Memory B cell (primary cell): ENCODE results near the gene PAQR9.

Experiments
- ATAC-seq: fragments of 150-1000 bp; cut with Tn5 transposase; 2 replicates; pipeline ENCODE4 v1.10.0; 2021; ENCODE audit warnings: low read depth, mild to moderate bottlenecking, moderate library complexity
- DNase-seq, 2 donors: peaks; one replicate each; pipeline ENCODE4 v3.0.0; 2022; ENCODE audit warnings: low spot score in 2 of 2
- H3K27ac Mint-ChIP-seq: one replicate; pipeline ENCODE4 v1.8.0; 2022; ENCODE audit warnings: mild to moderate bottlenecking, moderate library complexity, mixed read lengths
- H3K27me3 Mint-ChIP-seq: one replicate; pipeline ENCODE4 v1.8.0; 2022; ENCODE audit warnings: mixed read lengths
- H3K36me3 Mint-ChIP-seq: one replicate; pipeline ENCODE4 v1.8.0; 2022; ENCODE audit warnings: mild to moderate bottlenecking, mixed read lengths
- H3K4me1 Mint-ChIP-seq: one replicate; pipeline ENCODE4 v1.8.0; 2022; ENCODE audit warnings: mixed read lengths
- H3K4me3 Mint-ChIP-seq: one replicate; pipeline ENCODE4 v1.8.0; 2022; ENCODE audit warnings: mild to moderate bottlenecking, moderate library complexity, mixed read lengths
- H3K9me3 Mint-ChIP-seq: one replicate; pipeline ENCODE4 v1.8.0; 2022; ENCODE audit warnings: mixed read lengths

The PAQR9 gene, protein sequence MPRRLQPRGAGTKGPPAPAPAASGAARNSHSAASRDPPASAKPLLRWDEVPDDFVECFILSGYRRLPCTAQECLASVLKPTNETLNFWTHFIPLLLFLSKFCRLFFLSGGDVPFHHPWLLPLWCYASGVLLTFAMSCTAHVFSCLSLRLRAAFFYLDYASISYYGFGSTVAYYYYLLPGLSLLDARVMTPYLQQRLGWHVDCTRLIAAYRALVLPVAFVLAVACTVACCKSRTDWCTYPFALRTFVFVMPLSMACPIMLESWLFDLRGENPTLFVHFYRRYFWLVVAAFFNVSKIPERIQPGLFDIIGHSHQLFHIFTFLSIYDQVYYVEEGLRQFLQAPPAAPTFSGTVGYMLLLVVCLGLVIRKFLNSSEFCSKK

DNA sequence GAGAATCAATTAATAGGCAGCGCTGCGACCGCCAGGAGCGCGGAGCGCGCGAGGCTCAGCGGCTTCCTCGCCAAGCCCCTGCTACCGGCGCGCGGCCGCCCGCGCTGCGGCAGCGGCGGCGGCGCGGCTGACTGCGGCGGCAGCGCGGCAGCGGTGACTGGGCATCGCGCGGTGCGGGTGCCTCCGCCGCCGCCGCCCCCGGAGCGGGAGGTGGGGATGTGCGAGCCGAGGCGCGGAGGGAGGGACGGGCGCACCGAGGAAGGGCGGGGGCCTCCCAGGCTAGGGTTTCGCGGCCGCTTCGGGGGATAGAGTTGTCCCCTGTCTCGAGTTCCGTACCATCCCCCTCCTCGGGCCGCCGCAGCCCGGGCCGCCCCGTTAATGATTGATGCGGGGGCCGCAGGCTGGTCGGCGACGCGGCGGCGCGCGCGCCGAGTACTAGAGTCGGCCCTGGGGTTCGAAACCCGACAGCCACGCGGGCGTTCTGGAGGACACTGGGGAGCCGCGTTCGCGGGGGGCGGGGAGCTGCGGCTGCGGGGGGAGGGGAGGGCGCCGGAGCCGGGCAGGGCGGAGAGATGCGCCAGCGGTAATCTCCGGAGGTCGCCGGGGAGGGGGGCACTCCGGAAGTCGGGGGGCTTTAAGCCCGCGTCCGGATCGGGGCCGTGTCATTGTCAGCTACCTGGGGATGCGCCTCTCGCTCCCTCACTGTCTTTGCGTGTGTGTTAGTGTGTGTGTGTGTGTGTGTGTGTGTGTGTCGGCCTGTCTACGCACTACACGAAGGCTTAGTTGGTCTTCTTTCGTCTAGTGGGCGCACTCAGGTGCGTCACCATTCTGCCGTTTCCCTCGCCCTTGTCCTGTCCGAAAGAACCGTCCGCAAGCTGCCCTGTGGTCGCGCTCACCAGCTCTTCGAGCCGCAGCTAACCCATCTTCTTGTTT lies at the start of gene PAQR9:
Gene PAQR9, minus strand, starts transcription at position 159 of the 933 bp plus-strand sequence. CDS start 338 bp downstream, outside the sequence.
- H3K9me3 Mint-ChIP-seq: no peaks in the 10 kb centered on the region
- H3K27me3 Mint-ChIP-seq: peaks cover 31% of the 10 kb centered on the region
- peak within 1 kb of the TSS; percentile 82 for H3K4me3 Mint-ChIP-seq
- peaks cover 11% of the 10 kb centered on the region for H3K4me1 Mint-ChIP-seq
- no peak within 1 kb of the TSS for H3K27ac Mint-ChIP-seq
- peak; percentile 44 for ATAC-seq
- no peak for DNase-seq
- H3K36me3 Mint-ChIP-seq: peaks cover 3% of the 10 kb centered on the region

DNA sequence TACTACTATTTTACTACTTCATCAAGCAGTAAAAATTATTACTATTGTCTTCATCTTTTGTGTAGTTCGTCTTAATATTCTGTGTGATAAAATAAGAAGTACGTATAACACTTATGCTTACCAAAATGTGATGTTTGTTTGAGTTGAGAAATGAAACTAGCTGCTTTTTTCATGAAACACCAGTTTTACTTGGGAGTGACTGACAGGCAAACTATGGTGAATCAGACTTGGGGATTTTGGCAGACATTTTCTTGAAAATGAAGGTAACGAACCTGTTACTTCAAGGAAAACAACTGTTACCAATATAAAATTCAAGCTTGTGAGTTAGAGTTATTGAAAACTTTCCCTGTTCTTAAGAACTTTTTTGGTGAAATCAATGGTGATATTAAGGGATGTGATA lies 48.2 kb upstream of the PAQR9 start:
- no peaks in the 10 kb centered on the region for H3K9me3 Mint-ChIP-seq
- H3K36me3 Mint-ChIP-seq: peaks cover 2% of the 10 kb centered on the region
- no peak overlapping the region for H3K4me3 Mint-ChIP-seq
- no peaks in the 10 kb centered on the region for H3K27me3 Mint-ChIP-seq
- DNase-seq (no peak), ATAC-seq (no peak)
- peaks cover 15% of the 10 kb centered on the region for H3K4me1 Mint-ChIP-seq
- peak overlapping the region; percentile 47 for H3K27ac Mint-ChIP-seq

DNA sequence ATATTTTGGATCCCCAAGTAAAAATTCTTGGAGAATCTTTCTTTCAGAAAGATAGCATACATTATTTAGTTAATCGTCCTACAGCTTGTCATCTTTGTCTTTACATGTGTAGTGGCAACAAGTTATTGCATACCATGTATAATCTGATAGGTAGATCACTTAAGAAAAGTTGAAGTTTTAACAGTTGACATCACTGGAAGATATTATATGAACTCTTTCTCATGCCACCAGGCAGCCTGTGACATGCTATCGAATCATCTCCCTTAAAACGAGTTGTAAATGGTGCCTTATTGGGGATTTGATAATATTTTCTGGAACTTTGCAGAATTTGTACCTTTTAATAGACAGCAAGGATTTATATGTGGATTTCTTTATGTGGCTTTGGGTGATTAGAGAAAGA lies 46.5 kb upstream of the PAQR9 start:
- Mint-ChIP-seq H3K27ac (no peak overlapping the region), H3K9me3 (no peaks in the 10 kb centered on the region), H3K4me3 (no peak overlapping the region), H3K4me1 (peaks cover 20% of the 10 kb centered on the region), H3K36me3 (peaks cover 2% of the 10 kb centered on the region), H3K27me3 (no peaks in the 10 kb centered on the region)
- ATAC-seq: no peak
- no peak for DNase-seq

DNA sequence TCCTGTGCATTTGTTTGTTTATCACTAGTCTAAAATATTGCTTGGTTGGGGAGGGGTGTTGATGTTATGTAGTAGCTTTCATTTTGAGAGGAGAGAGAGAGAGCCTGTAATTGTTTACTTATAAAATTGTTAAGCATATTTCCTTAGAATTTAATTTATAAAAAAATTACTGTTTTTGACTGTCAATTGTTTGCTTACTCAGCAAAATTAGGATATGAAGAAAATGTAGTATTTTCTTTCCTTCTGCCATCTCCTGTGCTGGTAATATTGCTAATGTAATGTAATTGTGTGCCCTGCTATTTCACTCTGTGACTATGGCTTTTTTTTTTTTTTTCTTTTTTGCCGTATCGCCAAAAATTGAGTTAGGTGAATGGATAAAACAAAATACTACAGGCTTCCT lies 41.3 kb upstream of the PAQR9 start:
- no peak for DNase-seq

DNA sequence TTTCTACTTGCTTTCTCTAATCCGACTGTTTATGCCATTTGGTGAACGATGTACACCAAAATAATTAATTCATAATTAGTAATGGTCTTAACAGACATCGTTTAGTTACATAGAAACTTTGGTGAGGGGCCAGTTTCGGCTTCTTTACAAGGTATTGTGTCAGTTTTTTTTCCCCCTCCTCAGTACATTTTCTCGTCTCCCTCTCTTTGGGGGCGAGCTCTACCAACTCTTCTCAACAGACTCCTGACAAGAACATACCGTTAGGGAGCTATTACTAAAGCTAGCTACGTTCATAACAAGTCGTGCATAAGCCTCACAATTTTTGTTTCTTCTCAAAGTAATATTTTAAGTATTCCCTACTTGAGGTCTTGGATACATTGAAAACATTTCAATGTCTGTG lies 39.3 kb upstream of the PAQR9 start:
- H3K27me3 Mint-ChIP-seq: peaks cover 1% of the 10 kb centered on the region
- H3K4me3 Mint-ChIP-seq: peak overlapping the region; percentile 95
- peak overlapping the region; percentile 95 for H3K27ac Mint-ChIP-seq
- ATAC-seq (no peak), DNase-seq (no peak)
- H3K9me3 Mint-ChIP-seq: no peaks in the 10 kb centered on the region
- H3K36me3 Mint-ChIP-seq: peaks cover 2% of the 10 kb centered on the region
- H3K4me1 Mint-ChIP-seq: peaks cover 28% of the 10 kb centered on the region

More for the DNA sequence above, 41.3 kb upstream of the PAQR9 start:
- no peaks in the 10 kb centered on the region for H3K9me3 Mint-ChIP-seq
- peaks cover 2% of the 10 kb centered on the region for H3K36me3 Mint-ChIP-seq
- H3K4me1 Mint-ChIP-seq: peaks cover 31% of the 10 kb centered on the region
- H3K27ac Mint-ChIP-seq: no peak overlapping the region
- ATAC-seq: no peak
- H3K27me3 Mint-ChIP-seq: no peaks in the 10 kb centered on the region
- H3K4me3 Mint-ChIP-seq: no peak overlapping the region

DNA sequence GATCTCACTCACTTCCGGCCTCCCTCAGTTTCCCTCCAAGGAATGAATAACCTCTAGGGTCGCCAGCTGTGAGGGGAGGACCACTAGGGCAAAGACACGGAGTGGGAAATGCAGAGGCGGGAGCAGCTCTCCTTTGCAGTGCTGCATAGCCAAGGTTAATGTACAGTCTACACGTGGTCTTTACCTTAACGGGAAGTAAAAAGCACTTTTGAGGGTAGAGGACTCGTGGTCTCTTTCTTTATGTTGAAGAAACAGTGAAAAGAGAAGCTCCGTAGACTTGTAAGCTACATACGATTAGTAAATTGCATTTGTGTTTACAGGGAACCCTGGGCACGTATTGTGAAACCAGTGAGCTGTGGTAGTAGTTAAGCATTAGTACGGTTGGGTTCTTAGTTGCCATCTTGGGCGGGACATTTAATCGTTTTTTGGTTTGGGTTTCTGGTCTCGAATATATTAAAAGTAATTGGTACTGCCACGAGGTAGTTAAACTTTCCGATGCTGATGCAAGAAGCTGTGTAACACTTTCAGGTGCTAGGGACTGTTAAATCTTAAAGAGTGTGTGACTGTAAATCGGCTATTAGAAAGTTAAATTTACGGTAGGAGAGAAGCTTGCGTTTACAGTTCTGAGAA lies 38.7 kb upstream of the PAQR9 start:
- peak overlapping the region; percentile 95 for H3K27ac Mint-ChIP-seq
- peaks cover 28% of the 10 kb centered on the region for H3K4me1 Mint-ChIP-seq
- H3K9me3 Mint-ChIP-seq: no peaks in the 10 kb centered on the region
- ATAC-seq (no peak), DNase-seq (peak in 1 of 2 donors; percentile 9)
- peak overlapping the region; percentile 95 for H3K4me3 Mint-ChIP-seq
- peaks cover 1% of the 10 kb centered on the region for H3K27me3 Mint-ChIP-seq
- H3K36me3 Mint-ChIP-seq: peaks cover 2% of the 10 kb centered on the region

DNA sequence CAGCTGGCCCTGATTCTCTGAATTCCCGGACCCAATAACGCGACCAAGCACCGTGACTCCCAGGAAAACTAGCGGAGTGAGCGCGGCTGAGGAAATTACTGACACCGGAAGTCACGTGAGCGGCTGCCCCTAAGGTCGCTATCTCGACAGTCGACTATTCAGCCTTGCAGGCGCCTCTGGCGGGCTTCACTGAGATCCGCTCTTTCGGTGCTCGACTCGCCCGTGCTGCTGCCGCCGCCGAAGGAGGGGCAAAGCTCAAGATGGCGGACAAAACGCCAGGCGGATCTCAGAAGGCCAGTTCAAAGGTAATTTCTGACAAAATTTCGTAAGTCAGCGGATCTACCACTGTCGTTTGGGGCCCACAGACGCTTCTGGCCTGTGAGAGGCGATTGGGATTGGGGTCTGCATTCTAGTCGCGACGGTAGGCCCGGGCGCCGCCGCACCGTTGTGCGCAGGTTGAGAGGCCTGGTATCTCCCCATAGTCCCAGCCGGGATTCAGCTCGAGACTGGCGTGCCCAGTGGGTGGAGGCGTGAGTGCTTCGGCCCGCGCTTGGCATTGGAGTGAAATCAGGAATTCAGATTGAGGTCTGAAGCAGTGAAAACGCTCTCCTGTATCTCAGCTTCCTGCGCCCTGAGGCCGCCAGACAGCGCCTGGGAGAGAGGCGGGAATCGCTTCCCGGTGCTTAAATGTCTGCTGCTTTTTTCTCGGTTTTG lies 38.1 kb upstream of the PAQR9 start, which contains the start of gene U2SURP:
Gene U2SURP, plus strand, starts transcription at position 202 of the 714 bp plus-strand sequence. Its CDS starts 59 bp downstream, at position 261.
- H3K4me1 Mint-ChIP-seq: peaks cover 22% of the 10 kb centered on the region
- H3K36me3 Mint-ChIP-seq: no peaks in the 10 kb centered on the region
- H3K4me3 Mint-ChIP-seq: peak within 1 kb of the TSS; percentile 95
- peak; percentile 81 to 84 for DNase-seq
- H3K27me3 Mint-ChIP-seq: peaks cover 1% of the 10 kb centered on the region
- H3K9me3 Mint-ChIP-seq: no peaks in the 10 kb centered on the region
- H3K27ac Mint-ChIP-seq: peak within 1 kb of the TSS; percentile 95
- ATAC-seq: peak; percentile 90

DNA sequence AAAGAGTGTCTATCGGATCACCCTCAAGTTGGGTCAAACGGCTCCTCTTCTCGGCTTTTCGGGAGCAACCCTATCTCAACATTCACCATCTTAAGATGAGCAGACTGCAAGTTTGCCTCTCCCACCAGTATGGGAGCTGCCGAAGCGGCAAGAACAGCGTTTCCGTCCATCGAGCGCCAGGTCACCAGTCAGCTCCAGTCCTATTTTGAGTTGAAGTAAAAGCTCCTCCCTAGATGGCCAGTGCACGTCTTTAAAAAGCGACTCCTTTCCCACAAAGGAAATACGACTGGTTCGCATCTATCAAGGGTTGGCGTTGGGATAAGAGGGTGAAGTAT lies 37.5 kb upstream of the PAQR9 start:
- DNase-seq (no peak), ATAC-seq (peak; percentile 58)
- peak overlapping the region; percentile 95 for H3K27ac Mint-ChIP-seq
- H3K4me1 Mint-ChIP-seq: peaks cover 18% of the 10 kb centered on the region
- H3K9me3 Mint-ChIP-seq: no peaks in the 10 kb centered on the region
- H3K36me3 Mint-ChIP-seq: no peaks in the 10 kb centered on the region
- peak overlapping the region; percentile 95 for H3K4me3 Mint-ChIP-seq
- peaks cover 1% of the 10 kb centered on the region for H3K27me3 Mint-ChIP-seq

DNA sequence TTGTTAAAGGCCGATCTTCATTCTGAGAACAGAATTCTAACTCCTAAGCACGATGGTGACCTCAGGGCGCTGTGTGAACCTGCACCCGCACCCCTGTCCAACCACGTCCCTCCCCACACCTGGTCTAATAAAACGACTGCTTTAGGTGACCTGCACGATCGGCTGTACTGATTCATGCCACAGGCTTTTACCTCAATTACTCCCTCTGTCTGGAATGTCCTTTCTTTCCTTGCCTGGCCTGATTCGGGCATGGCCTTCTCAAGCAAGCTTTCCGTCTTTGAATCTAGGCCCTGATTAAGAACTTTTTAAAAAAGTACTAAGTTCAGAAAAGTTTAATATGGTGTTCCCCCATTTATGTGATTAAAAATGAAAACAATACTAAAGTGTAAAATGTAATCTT lies 37.1 kb upstream of the PAQR9 start:
- Mint-ChIP-seq H3K27me3 (peaks cover 1% of the 10 kb centered on the region), H3K36me3 (no peaks in the 10 kb centered on the region), H3K9me3 (no peaks in the 10 kb centered on the region), H3K4me3 (peak overlapping the region; percentile 95), H3K27ac (peak overlapping the region; percentile 95), H3K4me1 (peaks cover 18% of the 10 kb centered on the region)
- DNase-seq (no peak), ATAC-seq (no peak)

DNA sequence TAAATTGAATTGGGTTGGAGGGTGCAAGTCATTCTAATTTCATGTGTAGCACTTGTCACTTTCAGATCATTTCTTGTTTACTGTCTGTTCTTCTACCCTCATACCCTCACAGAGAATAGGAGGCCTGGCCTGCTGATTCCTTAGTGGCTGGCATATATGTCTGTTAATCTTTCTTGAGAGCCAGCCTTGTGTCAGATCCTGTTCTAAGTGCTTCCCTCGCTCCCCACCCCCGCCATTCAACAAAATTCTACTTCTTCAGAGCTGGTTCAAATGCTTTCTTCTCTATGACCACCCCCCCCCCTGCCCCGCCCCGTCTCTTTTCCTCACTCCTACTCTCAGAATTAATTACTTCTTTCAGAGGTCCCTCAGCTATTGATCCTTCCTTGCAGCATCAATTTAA lies 36.4 kb upstream of the PAQR9 start:
- Mint-ChIP-seq H3K9me3 (no peaks in the 10 kb centered on the region), H3K27ac (no peak overlapping the region), H3K27me3 (peaks cover 1% of the 10 kb centered on the region), H3K4me1 (peaks cover 19% of the 10 kb centered on the region), H3K4me3 (peak overlapping the region; percentile 50), H3K36me3 (no peaks in the 10 kb centered on the region)
- DNase-seq (no peak), ATAC-seq (no peak)

DNA sequence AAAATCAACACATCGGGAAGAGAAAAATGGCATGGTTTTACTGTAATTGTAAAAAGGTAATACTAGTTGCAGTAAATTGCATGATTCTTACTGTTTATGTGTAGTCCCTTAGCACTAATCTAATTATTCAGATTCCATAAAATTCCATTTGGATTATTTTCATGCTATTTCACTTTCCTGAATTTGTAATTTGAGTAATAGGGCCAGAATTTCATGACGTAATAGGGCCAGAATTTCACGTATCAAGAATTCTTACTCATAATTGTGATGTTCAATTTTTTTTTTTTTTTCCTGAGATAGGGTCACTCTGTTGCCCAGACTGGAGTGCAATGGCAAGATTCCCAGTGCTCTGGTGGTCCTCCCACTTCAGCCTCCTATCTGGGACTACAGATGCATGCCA lies 35.0 kb upstream of the PAQR9 start:
- H3K4me3 Mint-ChIP-seq: no peak overlapping the region
- no peaks in the 10 kb centered on the region for H3K36me3 Mint-ChIP-seq
- peaks cover 21% of the 10 kb centered on the region for H3K4me1 Mint-ChIP-seq
- DNase-seq (no peak), ATAC-seq (no peak)
- H3K9me3 Mint-ChIP-seq: no peaks in the 10 kb centered on the region
- H3K27me3 Mint-ChIP-seq: peaks cover 1% of the 10 kb centered on the region
- H3K27ac Mint-ChIP-seq: no peak overlapping the region

DNA sequence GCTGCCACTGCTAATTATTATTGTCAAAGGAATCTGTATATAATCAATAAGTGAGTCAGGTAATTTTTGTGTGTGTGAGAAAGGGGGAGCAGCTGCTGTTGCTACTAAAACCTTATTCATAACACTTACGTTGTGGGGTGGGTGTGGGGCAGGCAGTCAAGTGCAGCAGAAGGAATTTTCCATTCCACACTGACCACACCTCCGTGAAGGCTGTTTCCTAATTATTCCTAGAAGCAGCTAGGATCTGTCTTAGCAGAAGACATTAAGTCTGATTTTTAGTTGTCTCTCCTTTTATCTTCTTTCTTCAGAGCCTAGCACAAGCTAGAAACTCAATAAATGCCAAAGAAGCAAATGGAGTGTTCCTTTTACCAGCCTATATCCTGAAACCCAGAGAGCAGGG lies 33.9 kb upstream of the PAQR9 start:
- no peak overlapping the region for H3K4me3 Mint-ChIP-seq
- ATAC-seq: no peak
- DNase-seq: no peak
- H3K27me3 Mint-ChIP-seq: peaks cover 1% of the 10 kb centered on the region
- H3K27ac Mint-ChIP-seq: no peak overlapping the region
- no peaks in the 10 kb centered on the region for H3K9me3 Mint-ChIP-seq
- H3K4me1 Mint-ChIP-seq: peaks cover 14% of the 10 kb centered on the region
- no peaks in the 10 kb centered on the region for H3K36me3 Mint-ChIP-seq

DNA sequence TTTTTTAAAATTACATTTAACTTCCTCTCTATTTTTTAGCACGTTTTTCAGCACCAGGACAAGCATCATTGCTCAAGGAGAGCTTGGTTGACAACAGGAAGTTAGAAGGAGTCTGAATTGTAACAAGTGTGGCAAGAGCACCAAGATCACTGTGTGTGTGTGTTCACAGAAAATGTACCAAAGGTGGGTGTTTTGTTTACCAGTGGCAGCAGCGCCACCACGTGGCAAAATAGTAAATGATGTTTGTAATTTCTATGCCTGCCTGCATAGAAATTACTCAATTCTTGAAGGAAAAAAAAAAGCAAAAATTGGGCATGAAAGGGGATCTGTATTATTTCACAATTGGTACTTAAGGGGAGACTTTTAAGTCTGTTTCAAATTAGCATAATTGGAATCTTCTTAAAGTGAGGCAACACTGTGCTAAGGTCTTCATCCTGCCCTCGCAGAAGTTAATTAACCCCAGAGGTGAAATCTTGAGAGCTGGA lies 30.5 kb upstream of the PAQR9 start:
- H3K9me3 Mint-ChIP-seq: no peaks in the 10 kb centered on the region
- H3K36me3 Mint-ChIP-seq: no peaks in the 10 kb centered on the region
- H3K4me1 Mint-ChIP-seq: peaks cover 6% of the 10 kb centered on the region
- H3K4me3 Mint-ChIP-seq: no peak overlapping the region
- ATAC-seq: peak; percentile 78
- DNase-seq: peak; percentile 45 to 54
- H3K27me3 Mint-ChIP-seq: no peaks in the 10 kb centered on the region
- H3K27ac Mint-ChIP-seq: no peak overlapping the region
